OCI-LY7 (cell line): Measurements from ENCODE around the gene FHL3. TPM values are rescaled to one million over a fixed set of nuclear protein-coding genes. Genes with fewer than 3 reads are reported as not detected.
"Not testable (repeated sequence)": the region's sequence is repeated elsewhere in the genome, so short reads cannot be mapped to it uniquely, and the experiment has no call there.

Experiments used
- BruUV-seq: library from RNA; stranded (reverse); fragments of 400-500 nt; replicated peaks from 2 replicates; lab custom pipeline; 2021; lab: Mats Ljungman, UMichigan
- CTCF ChIA-PET: fragments of 300-600 bp; sonication (Branson Sonifier 250); formaldehyde crosslinking; loops from one replicate; lab custom pipeline; 2022; ENCODE audit warnings: antibody characterized with exemption; ENCODE audit not compliant: unreplicated experiment; lab: Charles Lee
- POLR2A ChIA-PET: fragments of 300-600 bp; sonication (Branson Sonifier 250); formaldehyde crosslinking; loops from one replicate; lab custom pipeline; 2022; ENCODE audit warnings: antibody characterized with exemption; lab: Charles Lee
- DNase-seq: peaks from one replicate; pipeline ENCODE4 v3.0.0-alpha.2; 2015; ENCODE audit warnings: low spot score
- H2AFZ ChIP-seq: fragments of 200-600 bp; sonication (generic), shearing (Covaris generic); 2 replicates; pipeline ENCODE4 v1.6.1; 2014; ENCODE audit warnings: mild to moderate bottlenecking, antibody characterized with exemption, low read length, moderate library complexity
- H3K27ac ChIP-seq: fragments of 200-600 bp; sonication (generic); 2 replicates; pipeline ENCODE4 v1.5.1; 2014; ENCODE audit warnings: mixed run types, low read depth, mild to moderate bottlenecking, moderate library complexity, low read length, inconsistent platforms; ENCODE audit not compliant: poor library complexity, severe bottlenecking
- H3K36me3 ChIP-seq: fragments of 200-600 bp; sonication (generic); 2 replicates; pipeline ENCODE4 v1.6.1; 2014; ENCODE audit warnings: mild to moderate bottlenecking, antibody characterized with exemption, low read length, moderate library complexity, mixed read lengths; ENCODE audit not compliant: insufficient read depth
- H3K4me1 ChIP-seq: fragments of 200-600 bp; sonication (generic); 2 replicates; pipeline ENCODE4 v1.5.1; 2014; ENCODE audit warnings: mild to moderate bottlenecking, low read length; ENCODE audit not compliant: insufficient read depth, poor library complexity, severe bottlenecking
- H3K4me2 ChIP-seq: fragments of 200-600 bp; sonication (generic); 2 replicates; pipeline ENCODE4 v1.6.1; 2014; ENCODE audit warnings: mild to moderate bottlenecking, low read length
- H3K4me3 ChIP-seq: fragments of 200-600 bp; sonication (generic); 2 replicates; pipeline ENCODE4 v1.5.1; 2014; ENCODE audit warnings: mild to moderate bottlenecking, low read depth, low read length; ENCODE audit not compliant: poor library complexity, severe bottlenecking
- H3K79me2 ChIP-seq: fragments of 200-600 bp; sonication (generic); 2 replicates; pipeline ENCODE4 v1.6.1; 2016; ENCODE audit warnings: low read depth, mild to moderate bottlenecking, low read length, moderate library complexity, mixed read lengths; ENCODE audit not compliant: insufficient read depth
- H3K9me2 ChIP-seq: fragments of 200-600 bp; sonication (generic); 2 replicates; pipeline ENCODE4 v1.6.1; 2016; ENCODE audit warnings: mild to moderate bottlenecking, low read length, mixed read lengths; ENCODE audit not compliant: insufficient read depth
- H3K9me3 ChIP-seq: fragments of 200-600 bp; sonication (generic); 2 replicates; pipeline ENCODE4 v1.6.1; 2014; ENCODE audit warnings: mild to moderate bottlenecking, mixed run types, low read length, mixed read lengths
- H4K20me1 ChIP-seq: fragments of 200-600 bp; sonication (generic); 2 replicates; pipeline ENCODE4 v1.6.1; 2014; ENCODE audit warnings: mild to moderate bottlenecking, antibody characterized with exemption, low read length, moderate library complexity, mixed read lengths; ENCODE audit not compliant: insufficient read depth
- EZH2phosphoT487 ChIP-seq: fragments of 200-600 bp; sonication (generic); IDR thresholded peaks from 2 replicates; pipeline ENCODE4 v1.6.1; 2018; ENCODE audit warnings: low read depth, borderline replicate concordance, mild to moderate bottlenecking, mixed run types, antibody characterized with exemption, low read length, moderate library complexity, mixed read lengths
- intact Hi-C: fragments of 100-400 bp; cut with micrococcal nuclease; formaldehyde crosslinking; loops from one replicate; pipeline ENCODE4 v1.10.0; 2022; ENCODE audit not compliant: unreplicated experiment
- total RNA-seq, 2 experiments: library from RNA; depleted of rRNA in 1 of 2; stranded (reverse); fragments of >200 nt in 1 of 2; shearing (Covaris generic) in 1 of 2; gene quantifications; 2 replicates each; pipeline ENCODE4 v1.2.3, GENCODE V29; 2014 to 2022
- TF ChIP-seq, protein P1 (sequence below): fragments of 200-600 bp; sonication (generic); conservative IDR thresholded peaks from 2 replicates; pipeline ENCODE4 v1.5.1; 2014; ENCODE audit warnings: mild to moderate bottlenecking, antibody characterized with exemption, low read length, moderate library complexity, mixed read lengths

Gene FHL3
- total RNA-seq, 2 experiments from 2014 or later, result 0.63 to 1.8 TPM

DNA sequence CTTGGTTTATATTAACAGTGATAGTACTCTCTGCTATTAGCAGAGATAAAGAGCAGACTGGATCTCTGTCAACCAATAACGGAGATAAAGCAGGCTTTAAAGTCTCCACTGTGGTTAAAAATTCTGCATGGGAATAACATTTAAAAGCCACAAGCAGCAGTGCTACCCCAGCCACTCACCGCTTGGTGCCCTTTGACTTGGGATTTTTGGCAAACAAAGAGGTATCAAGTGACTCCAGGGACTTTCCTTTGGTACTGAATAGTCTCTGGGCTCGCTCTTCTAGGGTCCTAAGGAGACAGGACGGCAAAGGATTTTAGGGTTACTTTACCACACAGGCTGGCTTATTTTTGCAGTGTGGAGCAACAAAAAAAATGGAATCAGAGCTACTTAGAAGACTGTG lies 26.8 kb downstream of the FHL3 start:
- POLR2A ChIA-PET, result interaction anchor here (0.6 kb wide), 2 partner anchors 103 to 304 kb away, joined by 4 read pairs; no protein-coding TSS in a partner anchor
- no peaks in the 10 kb centered on the region for H3K9me2 ChIP-seq
- peaks cover 98% of the 10 kb centered on the region for H3K36me3 ChIP-seq
- intact Hi-C loops, result no loop called here
- no peaks in the 10 kb centered on the region for H3K4me1 ChIP-seq
- no peak overlapping the region for H3K4me3 ChIP-seq
- no TSS peak for BruUV-seq
- H3K27ac ChIP-seq, result no peak overlapping the region
- no peaks in the 10 kb centered on the region; the same call in 1 of the 2 replicates for H4K20me1 ChIP-seq
- H3K9me3 ChIP-seq, result no peaks in the 10 kb centered on the region
- no peaks in the 10 kb centered on the region for H3K79me2 ChIP-seq
- no peak for TF ChIP-seq EZH2phosphoT487
- TF ChIP-seq, protein P1, sequence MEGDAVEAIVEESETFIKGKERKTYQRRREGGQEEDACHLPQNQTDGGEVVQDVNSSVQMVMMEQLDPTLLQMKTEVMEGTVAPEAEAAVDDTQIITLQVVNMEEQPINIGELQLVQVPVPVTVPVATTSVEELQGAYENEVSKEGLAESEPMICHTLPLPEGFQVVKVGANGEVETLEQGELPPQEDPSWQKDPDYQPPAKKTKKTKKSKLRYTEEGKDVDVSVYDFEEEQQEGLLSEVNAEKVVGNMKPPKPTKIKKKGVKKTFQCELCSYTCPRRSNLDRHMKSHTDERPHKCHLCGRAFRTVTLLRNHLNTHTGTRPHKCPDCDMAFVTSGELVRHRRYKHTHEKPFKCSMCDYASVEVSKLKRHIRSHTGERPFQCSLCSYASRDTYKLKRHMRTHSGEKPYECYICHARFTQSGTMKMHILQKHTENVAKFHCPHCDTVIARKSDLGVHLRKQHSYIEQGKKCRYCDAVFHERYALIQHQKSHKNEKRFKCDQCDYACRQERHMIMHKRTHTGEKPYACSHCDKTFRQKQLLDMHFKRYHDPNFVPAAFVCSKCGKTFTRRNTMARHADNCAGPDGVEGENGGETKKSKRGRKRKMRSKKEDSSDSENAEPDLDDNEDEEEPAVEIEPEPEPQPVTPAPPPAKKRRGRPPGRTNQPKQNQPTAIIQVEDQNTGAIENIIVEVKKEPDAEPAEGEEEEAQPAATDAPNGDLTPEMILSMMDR, result no peak
- DNase-seq, result no peak
- H3K4me2 ChIP-seq, result no peak overlapping the region
- no peak overlapping the region for H2AFZ ChIP-seq
- CTCF ChIA-PET, result no interaction called here

DNA sequence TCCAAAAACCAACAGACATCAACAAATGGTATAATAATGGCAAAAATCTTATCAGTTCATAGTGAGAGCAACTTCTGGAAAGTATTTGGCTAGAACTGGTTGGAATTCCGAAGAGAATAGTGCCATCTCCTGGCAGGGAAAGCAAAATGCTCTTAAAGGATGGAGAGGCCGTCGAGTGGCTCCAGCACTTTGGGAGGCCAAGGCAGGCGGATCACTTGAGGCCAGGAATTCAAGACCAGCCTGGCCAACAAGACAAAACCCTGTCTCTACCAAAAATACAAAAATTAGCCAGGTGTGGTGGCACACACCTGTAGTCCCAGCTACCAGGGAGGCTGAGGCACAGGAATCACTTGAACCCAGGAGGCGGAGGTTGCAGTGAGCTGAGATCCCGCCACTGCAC lies 30.2 kb downstream of the FHL3 start:
- H3K4me2 ChIP-seq, H3K4me1 ChIP-seq, H3K27ac ChIP-seq, H3K4me3 ChIP-seq, H3K9me3 ChIP-seq, POLR2A ChIA-PET, H4K20me1 ChIP-seq, H2AFZ ChIP-seq, BruUV-seq, CTCF ChIA-PET, H3K79me2 ChIP-seq, H3K9me2 ChIP-seq: not testable (repeated sequence)
- H3K36me3 ChIP-seq, result peaks cover 85% of the 10 kb centered on the region
- TF ChIP-seq, protein P1, result peak; percentile 71
- intact Hi-C loops, result loop anchor here (2.0 kb wide), 1 partner anchor 84 kb away; no protein-coding TSS in a partner anchor
- peak; percentile 45 for DNase-seq

DNA sequence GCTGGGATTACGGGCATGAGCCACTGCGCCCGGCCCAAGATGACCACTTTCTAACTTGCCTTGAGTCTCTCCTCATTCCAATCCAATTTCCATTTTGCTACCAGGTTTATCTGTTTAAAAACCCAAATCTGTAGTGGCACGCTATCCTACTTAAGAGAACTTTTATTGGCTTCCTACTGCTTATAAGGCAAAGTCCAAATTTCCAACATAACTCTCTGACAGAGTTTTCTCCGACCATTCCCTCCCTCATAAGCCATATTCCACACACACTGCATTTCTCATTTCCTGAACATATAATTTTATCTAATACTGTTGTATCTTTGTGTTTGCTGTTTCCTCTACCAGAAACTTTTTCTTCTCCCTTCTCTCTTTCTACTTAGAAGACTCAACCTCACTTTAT lies 30.7 kb downstream of the FHL3 start:
- TF ChIP-seq, protein P1, result no peak
- TF ChIP-seq EZH2phosphoT487, result no peak
- Histone ChIP-seq H3K9me3 (no peaks in the 10 kb centered on the region), H4K20me1 (no peaks in the 10 kb centered on the region), H3K4me3 (no peak overlapping the region), H3K27ac (no peak overlapping the region), H3K9me2 (no peaks in the 10 kb centered on the region), H2AFZ (no peak overlapping the region), H3K36me3 (peaks cover 85% of the 10 kb centered on the region), H3K4me1 (no peaks in the 10 kb centered on the region), H3K4me2 (no peak overlapping the region), H3K79me2 (no peaks in the 10 kb centered on the region)
- CTCF ChIA-PET, result no interaction called here
- intact Hi-C loops, result loop anchor here (2.0 kb wide), 1 partner anchor 84 kb away; no protein-coding TSS in a partner anchor
- no peak for DNase-seq
- no TSS peak for BruUV-seq
- POLR2A ChIA-PET, result no interaction called here

DNA sequence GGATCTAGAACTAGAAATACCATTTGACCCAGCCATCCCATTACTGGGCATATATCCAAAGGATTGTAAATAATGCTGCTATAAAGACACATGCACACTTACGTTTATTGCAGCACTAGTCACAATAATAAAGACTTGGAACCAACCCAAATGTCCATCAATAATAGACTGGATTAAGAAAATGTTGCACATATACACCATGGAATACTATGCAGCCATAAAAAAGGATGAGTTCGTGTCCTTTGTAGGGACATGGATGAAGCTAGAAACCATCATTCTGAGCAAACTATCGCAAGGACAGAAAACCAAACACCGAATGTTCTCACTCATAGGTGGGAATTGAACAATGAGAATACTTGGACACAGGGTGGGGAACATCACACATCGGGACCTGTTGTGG lies 31.6 kb downstream of the FHL3 start:
- H3K4me1 ChIP-seq, DNase-seq, H3K4me2 ChIP-seq, CTCF ChIA-PET, H3K4me3 ChIP-seq, BruUV-seq, POLR2A ChIA-PET, H3K79me2 ChIP-seq, H3K9me2 ChIP-seq, H3K27ac ChIP-seq, H2AFZ ChIP-seq, H4K20me1 ChIP-seq, H3K9me3 ChIP-seq: not testable (repeated sequence)
- peaks cover 85% of the 10 kb centered on the region for H3K36me3 ChIP-seq
- intact Hi-C loops, result loop anchor here (2.0 kb wide), 1 partner anchor 83 kb away; no protein-coding TSS in a partner anchor
